Breast epithelium (tissue), 4 donors: Measurements from ENCODE around the gene DLG4. TPM values are rescaled to one million over a fixed set of nuclear protein-coding genes. Genes with fewer than 3 reads are reported as not detected.

Experiments
- DNase-seq, 2 donors: peaks; one replicate each; pipeline ENCODE4 v3.0.0-alpha.2; 2019; ENCODE audit warnings: low spot score in 2 of 2
- H3K27ac ChIP-seq, 2 donors: fragments of 200-600 bp; sonication (generic) in 1 of 2; one replicate each; pipeline ENCODE4 v1.5.1; 2016 to 2019; ENCODE audit warnings: mild to moderate bottlenecking in 1 of 2
- H3K27me3 ChIP-seq, 2 donors: fragments of 200-600 bp; sonication (generic) in 1 of 2; one replicate each; pipeline versions ENCODE4 v1.5.1 to v1.6.0; 2017 to 2019; ENCODE audit warnings: control low read depth in 1 of 2, mild to moderate bottlenecking in 1 of 2
- H3K36me3 ChIP-seq: fragments of 200-600 bp; one replicate; pipeline ENCODE4 v1.5.1; 2019
- H3K4me1 ChIP-seq, 2 donors: fragments of 200-600 bp; sonication (generic); one replicate each; pipeline ENCODE4 v1.5.1; 2016 to 2019; ENCODE audit warnings: control low read depth in 1 of 2
- H3K4me3 ChIP-seq, 3 donors: fragments of 200-600 bp; sonication (generic); 1 replicate in 2 of 3; 2 replicates in 1 of 3; pipeline ENCODE4 v1.5.1; 2016 to 2019; ENCODE audit warnings: mild to moderate bottlenecking in 3 of 3, moderate library complexity in 2 of 3
- H3K9me3 ChIP-seq, 2 donors: fragments of 200-600 bp; sonication (generic) in 1 of 2; one replicate each; pipeline ENCODE4 v1.5.1; 2016 to 2019; ENCODE audit warnings: control low read depth in 1 of 2
- POLR2A ChIP-seq: fragments of 450-650 bp; IDR thresholded peaks from one replicate; pipeline ENCODE4 v1.6.1; 2016; ENCODE audit warnings: antibody characterized with exemption, mild to moderate bottlenecking, moderate library complexity
- POLR2AphosphoS5 ChIP-seq, 3 donors: sonication (generic); formaldehyde crosslinking; IDR thresholded peaks; one replicate each; pipeline ENCODE4 v1.6.1; 2017; ENCODE audit warnings: antibody characterized with exemption in 3 of 3
- intact Hi-C: fragments of 100-400 bp; cut with DNase I; formaldehyde crosslinking; loops from one replicate; pipeline ENCODE4 v1.15.1; 2023; ENCODE audit warnings: low total_unique reads
- total RNA-seq, 3 donors: library from RNA; depleted of rRNA; stranded (reverse); fragments of >200 nt; gene quantifications; one replicate each; pipeline ENCODE4 v1.1.0, GENCODE V29; 2016
- TF ChIP-seq, protein P1 (sequence below), 3 donors: fragments of 450-650 bp; IDR thresholded peaks; one replicate each; pipeline ENCODE4 v1.5.1; 2016 to 2017; ENCODE audit warnings: antibody characterized with exemption in 3 of 3, mild to moderate bottlenecking in 3 of 3, moderate library complexity in 3 of 3

The DLG4 gene
- total RNA-seq, 3 donors from 2014 or later: 7.2 to 18.4 (median 11.1) TPM

DNA sequence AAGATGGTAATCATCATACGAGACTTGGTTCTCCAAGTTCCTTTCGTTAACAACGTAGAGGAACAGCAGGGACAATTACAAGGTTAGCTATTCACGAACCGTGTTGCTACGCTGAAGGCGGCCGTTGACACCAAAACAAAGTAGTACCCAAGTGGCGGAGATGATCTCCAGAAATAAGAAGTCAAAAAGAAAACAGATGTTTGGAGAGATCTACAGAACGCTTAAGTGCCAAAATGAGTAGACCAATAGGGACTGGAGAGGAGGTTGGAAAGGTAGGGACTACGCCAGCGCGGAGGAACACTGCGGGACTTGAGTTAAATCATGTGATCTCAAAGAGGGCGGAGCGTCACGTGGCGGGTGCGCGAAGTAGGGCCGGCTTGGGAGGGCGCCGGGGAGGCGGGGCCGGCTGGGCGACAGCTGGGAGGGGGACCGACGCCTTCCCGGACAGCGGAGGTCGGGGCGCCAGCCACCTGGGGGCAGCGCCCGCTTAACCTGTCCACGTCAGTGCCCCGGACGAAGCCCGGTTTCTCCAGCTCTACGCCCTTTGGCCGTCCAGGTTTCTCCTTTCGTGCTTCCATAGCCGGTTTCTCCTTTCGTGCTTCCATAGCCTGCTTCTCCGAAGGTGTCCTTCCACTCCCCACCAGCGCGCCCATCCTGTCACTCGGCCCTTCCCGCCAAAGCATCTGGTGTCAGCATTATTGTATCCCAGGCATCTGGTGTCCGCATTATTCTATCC lies 23.2 kb upstream of the DLG4 start:
- peak; percentile 97 to 99 (median 98) for TF ChIP-seq POLR2AphosphoS5 (IDR thresholded peaks at IDR 0.05)
- TF ChIP-seq, protein P1, sequence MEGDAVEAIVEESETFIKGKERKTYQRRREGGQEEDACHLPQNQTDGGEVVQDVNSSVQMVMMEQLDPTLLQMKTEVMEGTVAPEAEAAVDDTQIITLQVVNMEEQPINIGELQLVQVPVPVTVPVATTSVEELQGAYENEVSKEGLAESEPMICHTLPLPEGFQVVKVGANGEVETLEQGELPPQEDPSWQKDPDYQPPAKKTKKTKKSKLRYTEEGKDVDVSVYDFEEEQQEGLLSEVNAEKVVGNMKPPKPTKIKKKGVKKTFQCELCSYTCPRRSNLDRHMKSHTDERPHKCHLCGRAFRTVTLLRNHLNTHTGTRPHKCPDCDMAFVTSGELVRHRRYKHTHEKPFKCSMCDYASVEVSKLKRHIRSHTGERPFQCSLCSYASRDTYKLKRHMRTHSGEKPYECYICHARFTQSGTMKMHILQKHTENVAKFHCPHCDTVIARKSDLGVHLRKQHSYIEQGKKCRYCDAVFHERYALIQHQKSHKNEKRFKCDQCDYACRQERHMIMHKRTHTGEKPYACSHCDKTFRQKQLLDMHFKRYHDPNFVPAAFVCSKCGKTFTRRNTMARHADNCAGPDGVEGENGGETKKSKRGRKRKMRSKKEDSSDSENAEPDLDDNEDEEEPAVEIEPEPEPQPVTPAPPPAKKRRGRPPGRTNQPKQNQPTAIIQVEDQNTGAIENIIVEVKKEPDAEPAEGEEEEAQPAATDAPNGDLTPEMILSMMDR (IDR thresholded peaks at IDR 0.05): no peak
- peak; percentile 49 for TF ChIP-seq POLR2A
- no peaks in the 10 kb centered on the region for H3K36me3 ChIP-seq
- peak; percentile 94 to 97 for DNase-seq
- H3K27ac ChIP-seq: peak overlapping the region; percentile 99 to 100
- no peaks in the 10 kb centered on the region for H3K27me3 ChIP-seq
- no peaks in the 10 kb centered on the region for H3K9me3 ChIP-seq
- peak overlapping the region; percentile 85 to 89 (median 85) for H3K4me3 ChIP-seq
- H3K4me1 ChIP-seq: peaks cover 4 to 17% of the 10 kb centered on the region in 2 donors
- intact Hi-C loops: no loop called here

DNA sequence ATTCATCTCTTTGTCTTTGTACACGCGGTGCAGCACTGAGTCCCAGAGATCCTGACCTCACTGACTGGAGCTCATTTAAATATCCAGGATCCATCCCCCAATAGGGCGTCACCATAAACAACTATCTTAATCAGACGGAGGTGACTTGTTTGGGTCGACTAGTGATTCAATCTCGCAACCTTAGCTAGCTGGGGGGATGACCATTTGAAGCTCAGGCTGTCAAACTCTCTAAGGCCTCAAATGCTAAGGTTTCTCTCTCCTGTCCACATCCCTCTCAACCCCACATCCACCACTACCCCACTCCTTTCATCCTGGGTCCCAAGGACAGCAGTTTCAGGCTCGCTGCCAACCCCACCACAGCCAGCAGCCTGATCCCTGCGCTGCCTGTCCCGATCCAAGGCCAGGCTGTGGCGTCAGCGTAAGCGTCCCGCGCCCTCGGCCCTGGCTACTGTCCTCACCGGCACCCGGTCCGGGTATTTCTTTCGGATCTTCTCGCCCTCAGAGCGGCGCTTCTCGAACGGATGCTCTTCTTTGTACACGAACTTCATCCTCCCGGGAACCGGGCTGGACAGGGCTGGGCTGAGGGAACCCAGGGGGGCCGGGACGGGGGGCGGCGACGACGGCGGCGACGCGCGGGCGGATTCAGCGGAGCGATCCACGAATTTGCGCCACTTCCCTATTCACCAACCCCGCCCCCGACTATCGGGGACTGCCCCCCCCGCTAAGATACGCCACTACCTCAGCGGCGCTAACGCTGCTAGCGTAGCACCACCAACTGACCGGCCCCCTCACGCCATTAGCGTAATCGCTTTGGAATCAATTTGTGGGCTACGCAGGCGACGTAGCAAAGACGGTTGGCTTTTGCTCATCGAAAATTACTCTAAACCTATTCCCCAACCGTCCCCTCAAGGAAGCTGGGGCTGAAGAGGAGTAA lies 22.4 kb upstream of the DLG4 start, which contains the start of gene GABARAP:
Gene GABARAP (minus strand): TSS at position 667 of the 934 bp plus-strand sequence. CDS start 119 bp downstream, at position 548.
- H3K36me3 ChIP-seq: no peaks in the 10 kb centered on the region
- no peaks in the 10 kb centered on the region for H3K27me3 ChIP-seq
- peak; percentile 95 to 97 for DNase-seq
- H3K4me3 ChIP-seq: peak within 1 kb of the TSS; percentile 85 to 89 (median 85)
- TF ChIP-seq POLR2AphosphoS5 (IDR thresholded peaks at IDR 0.05): peak; percentile 77 to 90 (median 78)
- TF ChIP-seq, protein P1 (IDR thresholded peaks at IDR 0.05): peak in 2 of 3 donors; percentile 9 to 23
- TF ChIP-seq POLR2A: peak; percentile 87
- H3K9me3 ChIP-seq: no peaks in the 10 kb centered on the region
- intact Hi-C loops: no loop called here
- peak within 1 kb of the TSS; percentile 99 to 100 for H3K27ac ChIP-seq
- H3K4me1 ChIP-seq: peaks cover 4 to 17% of the 10 kb centered on the region in 2 donors

DNA sequence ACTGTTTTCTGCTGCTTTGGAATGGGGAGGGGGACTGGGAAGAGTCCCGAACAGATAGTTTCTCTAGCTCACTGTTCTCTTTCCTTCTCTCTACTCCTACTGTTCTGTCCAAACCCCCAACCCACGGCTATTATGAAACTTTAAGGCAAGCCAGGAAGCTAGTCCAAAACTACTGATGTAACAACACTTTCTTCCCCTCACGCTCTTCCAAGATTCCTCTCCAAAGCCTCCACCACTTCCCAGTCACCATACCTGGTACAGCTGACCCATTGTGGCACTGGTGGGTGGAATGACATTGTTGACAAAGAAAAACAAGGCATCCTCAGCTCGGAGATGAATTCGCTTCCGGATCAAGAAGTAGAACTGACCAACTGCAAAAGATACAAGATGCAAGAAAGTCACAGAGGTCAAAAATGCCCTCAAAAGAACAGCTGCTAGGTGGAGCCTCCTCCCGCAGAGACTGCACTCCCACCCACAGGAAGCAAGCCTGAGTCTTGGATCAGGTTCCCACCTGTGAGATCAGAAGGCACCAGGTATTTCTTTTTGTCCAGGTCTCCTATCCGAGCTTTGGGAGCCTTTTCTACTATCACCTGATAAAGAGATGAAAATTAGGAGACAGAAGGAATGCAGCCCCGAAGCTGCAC lies 21.6 kb upstream of the DLG4 start:
- intact Hi-C loops: no loop called here
- H3K4me3 ChIP-seq: peak overlapping the region; percentile 85 to 89 (median 85)
- no peak for DNase-seq
- no peaks in the 10 kb centered on the region for H3K36me3 ChIP-seq
- TF ChIP-seq POLR2AphosphoS5 (IDR thresholded peaks at IDR 0.05): no peak
- TF ChIP-seq, protein P1 (IDR thresholded peaks at IDR 0.05): no peak
- no peak for TF ChIP-seq POLR2A
- no peaks in the 10 kb centered on the region for H3K9me3 ChIP-seq
- H3K27me3 ChIP-seq: no peaks in the 10 kb centered on the region
- H3K4me1 ChIP-seq: peaks cover 4 to 17% of the 10 kb centered on the region in 2 donors
- peak overlapping the region; percentile 99 to 100 for H3K27ac ChIP-seq

DNA sequence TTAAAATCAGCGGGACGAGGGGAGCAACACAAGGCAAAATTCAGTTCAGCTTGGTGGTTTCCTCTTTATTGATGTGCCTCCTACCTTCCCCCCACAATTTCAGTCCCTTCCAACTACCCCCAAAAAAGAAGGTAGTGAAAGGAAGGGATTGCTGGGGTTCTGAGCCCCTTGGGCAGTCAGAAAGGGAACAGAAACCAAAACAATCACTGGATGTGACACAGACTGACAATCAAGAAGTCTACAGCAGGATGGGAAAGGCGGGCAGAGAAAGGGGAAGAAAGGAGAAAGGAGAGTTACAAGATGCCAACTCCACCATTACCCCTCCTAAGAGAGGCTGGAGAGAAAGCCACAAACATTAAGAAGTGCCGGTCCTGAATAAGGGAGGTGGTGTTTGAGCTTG lies 20.7 kb upstream of the DLG4 start:
- Histone ChIP-seq H3K9me3 (no peaks in the 10 kb centered on the region), H3K4me3 (peak overlapping the region; percentile 12 to 89 (median 85)), H3K27ac (peak overlapping the region; percentile 99 to 100), H3K36me3 (no peaks in the 10 kb centered on the region), H3K4me1 (peaks cover 4 to 18% of the 10 kb centered on the region in 2 donors), H3K27me3 (no peaks in the 10 kb centered on the region)
- TF ChIP-seq POLR2AphosphoS5 (IDR thresholded peaks at IDR 0.05) (no peak), POLR2A (no peak)
- TF ChIP-seq, protein P1 (IDR thresholded peaks at IDR 0.05): no peak
- intact Hi-C loops: no loop called here
- no peak for DNase-seq
